Fibroblast of the aortic adventitia (primary cell): ENCODE results near the gene ST7. TPM values are rescaled to one million over a fixed set of nuclear protein-coding genes. Genes with fewer than 3 reads are reported as not detected.

Source experiments
- DNase-seq: peaks from one replicate; pipeline ENCODE4 v3.0.0-alpha.2; 2010; ENCODE audit warnings: low read depth
- H3K4me3 ChIP-seq: 2 replicates; pipeline ENCODE4 v1.5.1; 2011; ENCODE audit warnings: low read depth, mild to moderate bottlenecking, control low read depth, low read length, moderate library complexity
- total RNA-seq: library from RNA; depleted of rRNA; stranded (reverse); fragments of >200 nt; gene quantifications from 2 replicates; pipeline ENCODE4 v1.2.3, GENCODE V29; 2012; ENCODE audit warnings: low replicate concordance
- TF ChIP-seq, protein P1 (sequence below): IDR thresholded peaks from 2 replicates; pipeline ENCODE4 v1.5.1; 2011; ENCODE audit warnings: mild to moderate bottlenecking, low read length, control low read depth, inconsistent platforms; ENCODE audit not compliant: insufficient read depth

Gene ST7
- total RNA-seq, 1 donor, result 22.7 TPM

DNA sequence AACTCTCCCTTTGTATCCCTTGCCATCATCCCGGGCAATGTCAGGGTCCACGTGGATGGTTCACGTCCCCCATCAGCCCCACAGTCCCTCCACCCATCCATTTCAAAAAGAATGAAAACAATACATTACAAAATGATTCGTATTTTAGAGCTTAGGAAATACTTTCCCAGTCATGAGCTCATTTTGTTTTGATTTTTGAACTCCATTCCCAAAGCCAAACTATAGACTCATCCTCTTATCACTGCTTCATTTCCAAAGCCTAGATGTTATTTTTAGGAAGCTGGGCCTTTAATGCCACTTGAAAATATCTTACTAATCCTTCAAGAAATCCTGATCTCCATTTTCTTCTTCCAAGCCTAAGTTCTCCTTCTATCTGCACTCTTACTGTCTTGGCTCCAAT is 297.5 kb downstream of the ST7 start:
- peak; percentile 88 for DNase-seq
- TF ChIP-seq, protein P1, sequence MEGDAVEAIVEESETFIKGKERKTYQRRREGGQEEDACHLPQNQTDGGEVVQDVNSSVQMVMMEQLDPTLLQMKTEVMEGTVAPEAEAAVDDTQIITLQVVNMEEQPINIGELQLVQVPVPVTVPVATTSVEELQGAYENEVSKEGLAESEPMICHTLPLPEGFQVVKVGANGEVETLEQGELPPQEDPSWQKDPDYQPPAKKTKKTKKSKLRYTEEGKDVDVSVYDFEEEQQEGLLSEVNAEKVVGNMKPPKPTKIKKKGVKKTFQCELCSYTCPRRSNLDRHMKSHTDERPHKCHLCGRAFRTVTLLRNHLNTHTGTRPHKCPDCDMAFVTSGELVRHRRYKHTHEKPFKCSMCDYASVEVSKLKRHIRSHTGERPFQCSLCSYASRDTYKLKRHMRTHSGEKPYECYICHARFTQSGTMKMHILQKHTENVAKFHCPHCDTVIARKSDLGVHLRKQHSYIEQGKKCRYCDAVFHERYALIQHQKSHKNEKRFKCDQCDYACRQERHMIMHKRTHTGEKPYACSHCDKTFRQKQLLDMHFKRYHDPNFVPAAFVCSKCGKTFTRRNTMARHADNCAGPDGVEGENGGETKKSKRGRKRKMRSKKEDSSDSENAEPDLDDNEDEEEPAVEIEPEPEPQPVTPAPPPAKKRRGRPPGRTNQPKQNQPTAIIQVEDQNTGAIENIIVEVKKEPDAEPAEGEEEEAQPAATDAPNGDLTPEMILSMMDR, result no peak
- H3K4me3 ChIP-seq, result no peak overlapping the region

DNA sequence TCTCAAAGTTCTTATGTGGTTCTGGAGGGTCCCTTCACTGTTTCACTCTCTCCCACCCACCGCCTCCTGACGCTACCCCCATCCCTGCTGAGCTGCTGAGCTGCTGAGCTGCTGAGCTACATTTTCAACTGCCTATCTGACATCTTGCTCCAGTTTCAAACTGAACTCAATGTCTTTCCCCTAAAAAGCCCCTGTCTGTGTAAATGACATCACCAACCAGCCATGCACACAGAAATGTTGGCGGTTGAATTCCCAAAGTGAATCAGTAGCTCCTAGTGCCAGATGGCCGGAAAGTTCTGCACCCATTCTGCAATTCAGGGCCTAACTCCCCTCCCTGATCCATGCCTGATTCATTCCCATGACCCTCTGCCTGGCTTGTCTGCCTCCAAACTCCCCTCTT is 298.4 kb downstream of the ST7 start:
- H3K4me3 ChIP-seq, result no peak overlapping the region
- TF ChIP-seq, protein P1, result no peak
- DNase-seq, result peak; percentile 84

DNA sequence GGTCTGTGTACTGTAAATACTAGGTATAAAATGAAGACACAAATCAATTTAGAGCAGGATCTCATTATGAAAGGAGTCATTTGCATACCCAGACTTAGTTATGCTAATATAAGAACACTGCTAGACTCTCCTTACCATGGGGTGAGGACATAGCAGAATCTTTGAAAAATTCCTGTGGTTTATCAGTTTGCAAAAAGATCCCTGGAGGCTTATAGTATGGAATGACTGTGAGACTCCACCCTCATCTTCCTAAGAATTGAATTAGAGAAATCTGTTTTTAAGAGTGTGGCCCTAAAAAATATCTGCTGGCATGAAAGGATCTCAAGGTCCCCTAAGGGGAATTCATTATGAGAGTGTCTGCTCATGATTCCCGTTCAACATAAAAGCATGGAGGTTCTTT is 306.3 kb downstream of the ST7 start:
- no peak overlapping the region for H3K4me3 ChIP-seq
- peak; percentile 81 for DNase-seq
- TF ChIP-seq, protein P1, result no peak

DNA sequence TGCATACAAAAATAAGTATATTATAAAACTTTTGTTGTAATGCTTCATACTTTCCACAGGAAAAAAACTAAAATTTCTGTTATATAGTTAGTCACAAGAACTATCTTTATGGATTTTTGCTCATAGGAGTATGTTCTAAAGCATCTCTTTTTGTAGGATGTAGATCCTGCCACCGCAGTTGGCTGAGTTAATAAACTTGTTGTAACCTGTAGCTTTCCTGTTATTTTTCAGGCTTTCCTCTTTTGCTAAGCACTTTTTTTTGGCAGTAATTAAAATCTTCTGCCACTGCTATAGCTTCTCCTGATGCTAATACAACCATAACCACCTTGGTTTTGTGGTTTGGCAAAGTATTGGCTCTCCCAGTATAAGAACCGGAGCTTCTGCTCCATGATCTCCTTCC is 309.2 kb downstream of the ST7 start:
- TF ChIP-seq, protein P1, result no peak
- H3K4me3 ChIP-seq, result no peak overlapping the region
- DNase-seq, result no peak

DNA sequence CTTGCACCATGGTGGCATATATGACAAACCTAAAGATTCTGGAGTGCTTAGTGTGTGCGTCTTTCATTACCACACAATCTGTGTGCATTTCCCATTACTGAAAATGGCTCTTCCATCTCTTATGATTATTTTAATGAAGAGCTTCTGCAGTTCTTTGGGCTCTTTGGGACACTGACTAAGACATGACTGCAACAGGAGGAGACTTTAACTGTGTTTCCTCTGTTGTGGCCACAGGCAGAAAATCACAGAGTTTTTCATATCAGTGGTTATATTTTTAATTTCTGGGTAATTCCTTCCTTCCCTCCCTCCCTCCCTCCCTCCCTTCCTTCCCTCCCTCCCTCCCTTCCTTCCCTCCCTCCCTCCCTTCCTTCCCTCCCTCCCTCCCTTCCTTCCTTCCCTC is 311.4 kb downstream of the ST7 start:
- no peak overlapping the region for H3K4me3 ChIP-seq
- no peak for DNase-seq
- TF ChIP-seq, protein P1, result no peak

DNA sequence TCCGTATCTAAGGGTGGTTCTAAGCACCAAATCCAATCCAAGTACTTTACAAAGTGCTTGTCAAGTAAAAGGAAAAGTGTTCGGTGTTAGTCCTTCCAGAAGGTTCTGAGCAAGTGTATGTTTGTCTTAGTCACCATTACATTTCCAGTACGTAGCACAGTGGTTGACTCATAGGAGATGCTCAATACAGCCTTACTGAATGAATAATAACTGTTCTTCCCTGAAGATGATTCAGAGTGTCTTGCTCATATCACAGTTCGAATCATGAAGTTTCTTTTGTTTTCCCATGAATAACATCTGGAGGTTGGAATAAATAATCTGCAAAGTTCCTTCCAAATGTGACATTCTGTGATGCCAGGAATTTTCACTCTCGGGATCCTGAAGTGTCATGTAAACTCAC is 316.1 kb downstream of the ST7 start:
- DNase-seq, result peak; percentile 95

DNA sequence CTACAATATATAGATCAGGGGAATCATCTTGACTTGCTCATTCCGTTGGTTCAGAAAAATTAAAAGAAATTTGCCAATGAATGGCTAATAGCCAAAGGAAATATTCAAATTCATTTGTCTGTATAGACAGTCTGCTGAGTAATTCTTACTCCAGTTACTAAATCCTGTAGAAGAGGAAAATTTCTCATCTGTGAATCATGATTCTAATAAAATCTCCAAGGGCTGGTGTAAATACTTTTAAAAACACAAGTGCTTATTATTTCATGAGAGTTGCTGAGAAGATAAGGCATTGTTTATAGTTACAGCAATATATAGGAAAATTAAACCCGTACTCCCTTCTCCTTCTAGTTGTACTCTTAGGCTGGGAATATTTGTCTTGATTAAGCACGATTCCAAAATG is 316.6 kb downstream of the ST7 start:
- TF ChIP-seq, protein P1, result no peak
- DNase-seq, result peak; percentile 89
- H3K4me3 ChIP-seq, result no peak overlapping the region

More for the DNA sequence above, 316.1 kb downstream of the ST7 start:
- TF ChIP-seq, protein P1, result no peak
- no peak overlapping the region for H3K4me3 ChIP-seq
